Neural progenitor cell (in vitro differentiated cells): ENCODE measurements around the gene DNAH10. TPM values are rescaled to one million over a fixed set of nuclear protein-coding genes. Genes with fewer than 3 reads are reported as not detected.

ENCODE experiments used
- DNase-seq: peaks from one replicate; pipeline ENCODE4 v3.0.0-alpha.2; 2016; ENCODE audit warnings: low spot score
- H2AFZ ChIP-seq: fragments of 200-600 bp; sonication (generic); replicated peaks from 2 replicates; pipeline ENCODE4 v1.6.1; 2016; ENCODE audit warnings: antibody characterized with exemption
- H3F3A ChIP-seq: fragments of 200-600 bp; sonication (generic); 2 replicates; pipeline ENCODE4 v1.6.1; 2016; ENCODE audit warnings: antibody characterized with exemption, low read depth
- H3K27ac ChIP-seq: fragments of 200-600 bp; sonication (generic); 2 replicates; pipeline ENCODE4 v1.5.1; 2016; ENCODE audit warnings: mild to moderate bottlenecking
- H3K27me3 ChIP-seq: fragments of 200-600 bp; sonication (generic); 2 replicates; pipeline ENCODE4 v1.6.1; 2016; ENCODE audit warnings: mild to moderate bottlenecking, moderate library complexity
- H3K36me3 ChIP-seq: fragments of 200-600 bp; sonication (generic); 2 replicates; pipeline ENCODE4 v1.5.1; 2016
- H3K4me1 ChIP-seq: fragments of 200-600 bp; sonication (generic); 2 replicates; pipeline ENCODE4 v1.6.1; 2016; ENCODE audit warnings: mixed run types
- H3K4me2 ChIP-seq: fragments of 200-600 bp; sonication (generic); 2 replicates; pipeline ENCODE4 v1.6.1; 2016
- H3K4me3 ChIP-seq: fragments of 200-600 bp; sonication (generic); 2 replicates; pipeline ENCODE4 v1.5.1; 2016
- H3K79me2 ChIP-seq: fragments of 200-600 bp; sonication (generic); 2 replicates; pipeline ENCODE4 v1.6.1; 2016; ENCODE audit warnings: low read depth
- H3K9ac ChIP-seq: fragments of 200-600 bp; sonication (generic); 2 replicates; pipeline ENCODE4 v1.6.1; 2016
- H3K9me3 ChIP-seq: fragments of 200-600 bp; sonication (generic); 2 replicates; pipeline ENCODE4 v1.5.1; 2016; ENCODE audit warnings: low read depth
- H4K20me1 ChIP-seq: fragments of 200-600 bp; sonication (generic); 2 replicates; pipeline ENCODE4 v1.6.1; 2016; ENCODE audit warnings: low read depth
- H3K27ac Mint-ChIP-seq: 3 replicates; pipeline ENCODE4 v1.8.0; 2021; ENCODE audit warnings: mixed read lengths
- H3K27me3 Mint-ChIP-seq: 2 replicates; pipeline ENCODE4 v1.8.0; 2022; ENCODE audit warnings: low read depth, mild to moderate bottlenecking, inconsistent platforms, moderate library complexity, mixed read lengths; ENCODE audit not compliant: insufficient read depth
- H3K36me3 Mint-ChIP-seq: 3 replicates; pipeline ENCODE4 v1.8.0; 2021; ENCODE audit warnings: mixed read lengths
- H3K4me1 Mint-ChIP-seq: 3 replicates; pipeline ENCODE4 v1.8.0; 2021; ENCODE audit warnings: mixed read lengths
- H3K4me3 Mint-ChIP-seq: 3 replicates; pipeline ENCODE4 v1.8.0; 2021; ENCODE audit warnings: mild to moderate bottlenecking, moderate library complexity, mixed read lengths
- H3K9me3 Mint-ChIP-seq: 3 replicates; pipeline ENCODE4 v1.8.0; 2020; ENCODE audit warnings: mixed read lengths
- EZH2 ChIP-seq: fragments of 200-600 bp; sonication (generic); IDR thresholded peaks from 2 replicates; pipeline ENCODE4 v1.6.1; 2017; ENCODE audit warnings: antibody characterized with exemption, mild to moderate bottlenecking, moderate library complexity
- EZH2phosphoT487 ChIP-seq: fragments of 200-600 bp; sonication (generic); IDR thresholded peaks from 2 replicates; pipeline ENCODE4 v1.6.1; 2017; ENCODE audit warnings: antibody characterized with exemption
- total RNA-seq: library from RNA; depleted of rRNA; stranded (reverse); fragments of >200 nt; gene quantifications from 2 replicates; pipeline ENCODE4 v1.2.3, GENCODE V29; 2015; ENCODE audit warnings: low replicate concordance
- TF ChIP-seq, protein P1 (sequence below): fragments of 200-600 bp; sonication (generic); IDR thresholded peaks from 2 replicates; pipeline ENCODE4 v1.5.1; 2017; ENCODE audit warnings: antibody characterized with exemption, mild to moderate bottlenecking

DNAH10 gene
- total RNA-seq, 1 donor from 2014 or later: 0.26 TPM

GRCh38 chr12:123897221-123897620, 135.1 kb downstream of the DNAH10 start:
- Histone ChIP-seq H3F3A (peaks cover 7% of the 10 kb centered on the region), H3K4me3 (no peak overlapping the region), H3K4me1 (peaks cover 15% of the 10 kb centered on the region), H3K79me2 (no peaks in the 10 kb centered on the region), H3K4me2 (no peak overlapping the region), H3K9ac (no peak overlapping the region), H3K9me3 (no peaks in the 10 kb centered on the region), H3K27ac (no peak overlapping the region), H3K27me3 (peaks cover 4% of the 10 kb centered on the region), H4K20me1 (no peaks in the 10 kb centered on the region), H2AFZ (no peak overlapping the region), H3K36me3 (no peaks in the 10 kb centered on the region)
- no peak overlapping the region for H3K27ac Mint-ChIP-seq
- no peak overlapping the region for H3K4me3 Mint-ChIP-seq
- TF ChIP-seq EZH2: no peak
- TF ChIP-seq, protein P1, sequence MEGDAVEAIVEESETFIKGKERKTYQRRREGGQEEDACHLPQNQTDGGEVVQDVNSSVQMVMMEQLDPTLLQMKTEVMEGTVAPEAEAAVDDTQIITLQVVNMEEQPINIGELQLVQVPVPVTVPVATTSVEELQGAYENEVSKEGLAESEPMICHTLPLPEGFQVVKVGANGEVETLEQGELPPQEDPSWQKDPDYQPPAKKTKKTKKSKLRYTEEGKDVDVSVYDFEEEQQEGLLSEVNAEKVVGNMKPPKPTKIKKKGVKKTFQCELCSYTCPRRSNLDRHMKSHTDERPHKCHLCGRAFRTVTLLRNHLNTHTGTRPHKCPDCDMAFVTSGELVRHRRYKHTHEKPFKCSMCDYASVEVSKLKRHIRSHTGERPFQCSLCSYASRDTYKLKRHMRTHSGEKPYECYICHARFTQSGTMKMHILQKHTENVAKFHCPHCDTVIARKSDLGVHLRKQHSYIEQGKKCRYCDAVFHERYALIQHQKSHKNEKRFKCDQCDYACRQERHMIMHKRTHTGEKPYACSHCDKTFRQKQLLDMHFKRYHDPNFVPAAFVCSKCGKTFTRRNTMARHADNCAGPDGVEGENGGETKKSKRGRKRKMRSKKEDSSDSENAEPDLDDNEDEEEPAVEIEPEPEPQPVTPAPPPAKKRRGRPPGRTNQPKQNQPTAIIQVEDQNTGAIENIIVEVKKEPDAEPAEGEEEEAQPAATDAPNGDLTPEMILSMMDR: no peak
- TF ChIP-seq EZH2phosphoT487: no peak
- peaks cover 15% of the 10 kb centered on the region for H3K4me1 Mint-ChIP-seq
- no peaks in the 10 kb centered on the region for H3K36me3 Mint-ChIP-seq
- no peak for DNase-seq
- no peaks in the 10 kb centered on the region for H3K9me3 Mint-ChIP-seq
- peaks cover 7% of the 10 kb centered on the region for H3K27me3 Mint-ChIP-seq

DNA sequence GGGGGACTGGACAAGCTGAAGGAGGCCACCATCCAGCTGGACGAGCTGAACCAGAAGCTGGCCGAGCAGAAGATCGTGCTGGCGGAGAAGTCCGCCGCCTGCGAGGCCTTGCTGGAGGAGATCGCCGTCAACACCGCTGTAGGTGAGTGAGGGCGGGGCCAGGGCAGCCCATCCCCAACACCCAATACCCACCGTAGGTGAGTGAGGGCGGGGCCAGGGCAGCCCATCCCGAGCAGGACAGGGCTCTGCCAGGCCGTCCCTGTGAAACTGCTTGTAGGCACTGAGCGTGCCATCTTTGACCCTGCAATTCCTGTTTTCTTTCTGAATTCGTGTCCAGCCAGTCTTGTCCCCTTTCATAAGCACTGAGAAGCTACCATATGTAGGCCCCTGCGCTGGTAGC, 136.6 kb downstream of the DNAH10 start:
- H3K27me3 ChIP-seq: peaks cover 4% of the 10 kb centered on the region
- H3K4me2 ChIP-seq: no peak overlapping the region
- H3K27ac Mint-ChIP-seq: peak overlapping the region; percentile 64
- no peaks in the 10 kb centered on the region for H3K79me2 ChIP-seq
- no peak overlapping the region for H2AFZ ChIP-seq
- no peak overlapping the region for H3K4me3 Mint-ChIP-seq
- no peaks in the 10 kb centered on the region for H3K36me3 ChIP-seq
- DNase-seq: no peak
- peaks cover 11% of the 10 kb centered on the region for H3K27me3 Mint-ChIP-seq
- H3K4me1 Mint-ChIP-seq: peaks cover 15% of the 10 kb centered on the region
- H3K9me3 Mint-ChIP-seq: no peaks in the 10 kb centered on the region
- peaks cover 7% of the 10 kb centered on the region for H3F3A ChIP-seq
- no peak overlapping the region for H3K9ac ChIP-seq
- H3K36me3 Mint-ChIP-seq: no peaks in the 10 kb centered on the region
- H3K4me1 ChIP-seq: peaks cover 15% of the 10 kb centered on the region
- no peaks in the 10 kb centered on the region for H4K20me1 ChIP-seq
- no peak overlapping the region for H3K27ac ChIP-seq
- no peaks in the 10 kb centered on the region for H3K9me3 ChIP-seq
- no peak for TF ChIP-seq EZH2phosphoT487
- TF ChIP-seq, protein P1: no peak
- H3K4me3 ChIP-seq: no peak overlapping the region

DNA sequence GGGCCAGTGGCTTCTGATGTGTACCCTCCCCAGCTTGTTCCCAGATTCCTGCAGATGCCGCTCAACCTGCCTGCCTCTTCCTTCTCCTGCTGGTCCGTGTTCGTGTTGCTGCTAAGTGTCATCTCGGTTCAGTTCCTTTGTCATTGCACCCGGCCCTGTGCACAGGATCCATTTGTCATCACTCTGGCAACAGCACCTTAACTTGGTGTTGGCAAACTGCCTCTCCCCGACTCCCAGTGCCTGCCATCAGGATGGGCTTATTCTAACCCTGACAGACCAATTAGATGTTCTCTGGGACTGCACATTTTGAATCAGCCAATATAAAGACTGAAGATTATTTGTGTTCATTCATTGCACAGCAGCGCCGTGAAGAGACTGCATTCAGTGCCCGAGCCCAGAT, 137.3 kb downstream of the DNAH10 start:
- H3K4me3 ChIP-seq: no peak overlapping the region
- H3F3A ChIP-seq: peaks cover 7% of the 10 kb centered on the region
- H3K9me3 ChIP-seq: no peaks in the 10 kb centered on the region
- DNase-seq: no peak
- Mint-ChIP-seq H3K4me1 (peaks cover 19% of the 10 kb centered on the region), H3K27ac (no peak overlapping the region), H3K4me3 (no peak overlapping the region), H3K9me3 (no peaks in the 10 kb centered on the region), H3K27me3 (peaks cover 14% of the 10 kb centered on the region), H3K36me3 (no peaks in the 10 kb centered on the region)
- H3K4me2 ChIP-seq: no peak overlapping the region
- H3K79me2 ChIP-seq: no peaks in the 10 kb centered on the region
- H3K9ac ChIP-seq: no peak overlapping the region
- H4K20me1 ChIP-seq: no peaks in the 10 kb centered on the region
- peaks cover 4% of the 10 kb centered on the region for H3K27me3 ChIP-seq
- H2AFZ ChIP-seq: no peak overlapping the region
- no peak overlapping the region for H3K27ac ChIP-seq
- peaks cover 15% of the 10 kb centered on the region for H3K4me1 ChIP-seq
- TF ChIP-seq, protein P1: no peak
- TF ChIP-seq EZH2 (no peak), EZH2phosphoT487 (no peak)
- no peaks in the 10 kb centered on the region for H3K36me3 ChIP-seq
